K562 (cell line): ENCODE measurements around the gene CMIP. TPM values are rescaled to one million over a fixed set of nuclear protein-coding genes. Genes with fewer than 3 reads are reported as not detected.

Experiments
- ATAC-seq: fragments of 200-7000 bp; cut with Tn5 transposase; 3 replicates; pipeline ENCODE4 v1.9.1; 2020; ENCODE audit warnings: moderate library complexity
- BruUV-seq: library from RNA; stranded (reverse); fragments of 400-500 nt; replicated peaks from 2 replicates; lab custom pipeline; 2021; lab: Mats Ljungman, UMichigan
- CTCF ChIA-PET: fragments of 300-600 bp; formaldehyde crosslinking; extraction: SDS; loops from one replicate; lab custom pipeline; 2021; ENCODE audit warnings: low intra/inter-chr PET ratio; lab: Yijun Ruan, JAX
- POLR2A ChIA-PET: fragments of 300-600, 350-650 bp; sonication (Branson Sonifier 250); formaldehyde crosslinking; extraction: SDS; loops from one replicate; lab custom pipeline; 2021; ENCODE audit warnings: antibody characterized with exemption, inconsistent platforms; lab: Yijun Ruan, JAX
- DNase-seq, 4 experiments: peaks; one replicate each; pipeline versions ENCODE4 v3.0.0 to v3.0.0-alpha.2; 2011 to 2018; ENCODE audit warnings: low spot score in 3 of 4, mixed read lengths in 3 of 4; ENCODE audit errors: extremely low read depth in 1 of 4
- FAIRE-seq: peaks from 2 replicates; lab custom pipeline; 2011; peaks lifted over from hg19 to GRCh38; lab: Jason Lieb, UNC
- H2AFZ ChIP-seq: 2 replicates; pipeline ENCODE4 v1.6.0; 2011; ENCODE audit warnings: low read depth, low read length, control low read depth, inconsistent platforms
- H3K27ac ChIP-seq: fragments of 200-600 bp; 3 replicates; pipeline ENCODE4 v1.8.0; 2011; ENCODE audit warnings: low read depth, mild to moderate bottlenecking, control low read depth, inconsistent platforms, low read length, moderate library complexity, mixed read lengths; ENCODE audit errors: extremely low read depth
- H3K27me3 ChIP-seq, 2 experiments: fragments of 300-600 bp in 1 of 2; 2 replicates in 1 of 2; 3 replicates in 1 of 2; pipeline versions ENCODE4 v1.6.0 to v1.8.0; 2011; ENCODE audit warnings: inconsistent platforms in 2 of 2, low read length in 2 of 2, mild to moderate bottlenecking in 1 of 2, mixed read lengths in 1 of 2, moderate library complexity in 1 of 2; ENCODE audit not compliant: control insufficient read depth in 2 of 2, insufficient read depth in 2 of 2
- H3K36me3 ChIP-seq: fragments of 300-600 bp; 3 replicates; pipeline ENCODE4 v1.8.0; 2011; ENCODE audit warnings: mild to moderate bottlenecking, low read length, inconsistent platforms; ENCODE audit not compliant: control insufficient read depth, insufficient read depth
- H3K4me1 ChIP-seq, 2 experiments: fragments of 200-600 bp in 1 of 2; replicated peaks in 1 of 2; 2 replicates in 1 of 2; 3 replicates in 1 of 2; pipeline versions ENCODE4 v1.5.1 to v1.8.0; 2011; ENCODE audit warnings: inconsistent platforms in 2 of 2, low read length in 2 of 2, mild to moderate bottlenecking in 1 of 2, mixed read lengths in 1 of 2, moderate library complexity in 1 of 2; ENCODE audit not compliant: control insufficient read depth in 2 of 2, insufficient read depth in 2 of 2
- H3K4me2 ChIP-seq: 2 replicates; pipeline ENCODE4 v1.6.1; 2011; ENCODE audit warnings: low read length, control low read depth, inconsistent platforms, mixed read lengths; ENCODE audit not compliant: insufficient read depth
- H3K4me3 ChIP-seq: fragments of 200-600 bp; sonication (generic), shearing (Covaris generic); 2 replicates; pipeline ENCODE4 v1.5.1; 2016; ENCODE audit warnings: control low read depth, inconsistent platforms
- H3K79me2 ChIP-seq: fragments of 200-600 bp; 3 replicates; pipeline ENCODE4 v1.8.0; 2011; ENCODE audit warnings: low read length, inconsistent platforms; ENCODE audit not compliant: control insufficient read depth, insufficient read depth
- H3K9ac ChIP-seq, 2 experiments: 2 replicates each; pipeline versions ENCODE4 v1.6.0 to v1.6.1; 2011; ENCODE audit warnings: low read depth in 2 of 2, low read length in 2 of 2, control low read depth in 1 of 2, inconsistent platforms in 1 of 2, mild to moderate bottlenecking in 1 of 2, mixed read lengths in 1 of 2; ENCODE audit not compliant: insufficient read depth in 1 of 2
- H3K9me1 ChIP-seq: one replicate; pipeline ENCODE4 v1.6.0; 2011; ENCODE audit warnings: inconsistent platforms, mild to moderate bottlenecking, low read length, moderate library complexity; ENCODE audit not compliant: control insufficient read depth, insufficient read depth
- H3K9me3 ChIP-seq: replicated peaks from 2 replicates; pipeline ENCODE4 v1.5.1; 2011; ENCODE audit warnings: low read depth, low read length, inconsistent platforms; ENCODE audit not compliant: control insufficient read depth, insufficient read depth
- H4K20me1 ChIP-seq: replicated peaks from 2 replicates; pipeline ENCODE4 v1.6.1; 2011; ENCODE audit warnings: low read length, inconsistent platforms, mixed read lengths; ENCODE audit not compliant: control insufficient read depth, insufficient read depth
- ILK ChIP-seq: fragments of 450-650 bp; IDR thresholded peaks from 2 replicates; pipeline ENCODE4 v1.6.1; 2016; ENCODE audit warnings: missing genetic modification characterization, low read depth, mild to moderate bottlenecking, missing compliant biosample characterization, moderate library complexity, borderline replicate concordance
- NR2F6 ChIP-seq: fragments of 450-650 bp; formaldehyde crosslinking; IDR thresholded peaks from 2 replicates; pipeline ENCODE4 v1.4.0; 2020; ENCODE audit warnings: mild to moderate bottlenecking
- SPI1 ChIP-seq: IDR thresholded peaks from 2 replicates; pipeline ENCODE4 v1.6.1; 2011; ENCODE audit warnings: low read depth, low read length, control low read depth, borderline replicate concordance
- SREBF1 ChIP-seq: fragments of 150-350 bp; IDR thresholded peaks from 2 replicates; pipeline ENCODE4 v1.6.1; 2014; ENCODE audit warnings: antibody characterized with exemption, low read depth, low read length, borderline replicate concordance
- WGBS: fragments of 100-300 bp; shearing (Covaris generic); methylation state at CpG from one replicate; pipeline ENCODE4 v1.1.6; 2016; ENCODE audit warnings: low coverage, mixed read lengths; ENCODE audit not compliant: insufficient coverage; ENCODE audit errors: missing lambda C conversion rate; 5-methylcytosine and 5-hydroxymethylcytosine counted together
- in situ Hi-C: fragments of 300-500 bp; cut with MboI; formaldehyde crosslinking; loops from 4 replicates; pipeline ENCODE4 v1.15.0; 2018; ENCODE audit warnings: inconsistent platforms, mixed read lengths
- intact Hi-C: fragments of 100-400 bp; cut with micrococcal nuclease; formaldehyde crosslinking; loops from 2 replicates; pipeline ENCODE4 v1.14.2; 2022
- polyA plus RNA-seq, 8 experiments: library from polyadenylated mRNA; depleted of rRNA in 4 of 8; stranded (reverse) in 5 of 8; unstranded in 3 of 8; fragments of >200 nt; fragmentation: Nextera tagmentation in 2 of 8; fragmentation: Illumina TruSeq in 1 of 8; extraction: Ambion mirVana in 2 of 8; extraction: Trizol in 1 of 8; gene quantifications; 2 replicates each; pipeline versions ENCODE4 v1.2.1 to v1.2.3, GENCODE V29; 2011 to 2014; ENCODE audit warnings: inconsistent platforms in 1 of 8, missing spikeins in 1 of 8
- total RNA-seq, 7 experiments: library from RNA; depleted of rRNA in 6 of 7; stranded (reverse); fragments of >200 nt in 6 of 7; fragmentation: Illumina TruSeq in 2 of 7; extraction: Trizol in 2 of 7; gene quantifications; 2 replicates each; pipeline versions ENCODE4 v1.2.1 to v1.2.3, GENCODE V29; 2011 to 2021; ENCODE audit warnings: low replicate concordance in 1 of 7

Gene CMIP
- total and polyA plus RNA-seq, 9 of the 15 experiments (the other 6 are each of a cell fraction or from before 2014, with no cell fraction given): 0.94 to 82.5 (median 10.3) TPM

- 81% methylated on average over 8 of the region's 8 CpGs for WGBS
- Histone ChIP-seq H3K79me2 (peaks cover 15% of the 10 kb centered on the region), H3K9me3 (no peaks in the 10 kb centered on the region), H3K4me1 (peaks cover 23 to 30% of the 10 kb centered on the region in 2 experiments), H3K4me2 (no peak overlapping the region), H3K4me3 (no peak overlapping the region), H3K9me1 (peaks cover 7% of the 10 kb centered on the region), H3K27me3 (no peaks in the 10 kb centered on the region), H4K20me1 (peaks cover 8% of the 10 kb centered on the region; the same call in 1 of the 2 replicates), H3K27ac (no peak overlapping the region), H3K9ac (no peak overlapping the region), H3K36me3 (peaks cover 44% of the 10 kb centered on the region; the same call in 2 of the 3 replicates), H2AFZ (no peak overlapping the region)
- ChIA-PET POLR2A (interaction anchor here (0.6 to 1.6 kb wide), 5 partner anchors 9 to 196 kb away, joined by 3 to 4 read pairs (median 3); no protein-coding TSS in a partner anchor), CTCF (interaction anchor here (1.3 kb wide), 1 partner anchor 116 kb away, joined by 3 read pairs; no protein-coding TSS in a partner anchor)
- no TSS peak for BruUV-seq
- in situ Hi-C loops: loop anchor here (5.0 kb wide), 1 partner anchor 76 kb away; no protein-coding TSS in a partner anchor
- TF ChIP-seq NR2F6 (CRISPR knock-in tag) (no peak), ILK (tag) (no peak), SPI1 (no peak), SREBF1 (no peak)
- no peak for ATAC-seq
- no peak for FAIRE-seq
- no peak for DNase-seq
- intact Hi-C loops: no loop called here
Observed at GRCh38 chr16:81621496-81621895, 176.9 kb downstream of the CMIP start.
